Measurements from ENCODE around the gene CNR2. TPM values are rescaled to one million over a fixed set of nuclear protein-coding genes. Genes with fewer than 3 reads are reported as not detected.

Gene CNR2
- total and polyA plus RNA-seq, 2 donors from 2014 or later = 0.57 TPM; not detected in 1

GRCh38 chr1:23878668-23879067, 34.5 kb downstream of the CNR2 start:
- intact Hi-C loops (cut with DNase I) = no loop called here
- peaks cover 0 to 10% (median 3%) of the 10 kb centered on the region in 3 donors for H3K9me3 ChIP-seq (ENCODE audit: control insufficient read depth in 2 of 3, insufficient read depth in 1 of 3, low read length in 3 of 3)
- H3K27ac ChIP-seq (ENCODE audit: low read depth in 2 of 2, low read length in 2 of 2) = no peak overlapping the region
- H3K27me3 ChIP-seq (ENCODE audit: control insufficient read depth, insufficient read depth, low read length) = no peaks in the 10 kb centered on the region
- H3K9ac ChIP-seq (ENCODE audit: low read length in 3 of 3) = no peak overlapping the region
- H3K4me3 ChIP-seq (ENCODE audit: low read length in 3 of 3) = no peak overlapping the region
- H3K4me1 ChIP-seq (ENCODE audit: control insufficient read depth in 2 of 3, insufficient read depth in 2 of 3, low read depth in 1 of 3, low read length in 3 of 3) = no peaks in the 10 kb centered on the region
- H3K36me3 ChIP-seq (ENCODE audit: control insufficient read depth in 2 of 3, insufficient read depth in 3 of 3, low read length in 3 of 3) = no peaks in the 10 kb centered on the region
- DNase-seq (no peak), FAIRE-seq (no peak)
- no peak for TF ChIP-seq CTCF (IDR thresholded peaks at IDR 0.05; ENCODE audit: borderline replicate concordance, extremely low read depth, insufficient read depth)

- no peak for FAIRE-seq
- no peak for TF ChIP-seq CTCF (IDR thresholded peaks at IDR 0.05; ENCODE audit: borderline replicate concordance, extremely low read depth, insufficient read depth)
These were observed 37.8 kb downstream of the CNR2 start for GRCh38 chr1:23875382-23875781.

GRCh38 chr1:23872421-23872820, 40.7 kb downstream of the CNR2 start:
- no peak overlapping the region for H3K27ac ChIP-seq (ENCODE audit: low read depth in 2 of 2, low read length in 2 of 2)
- FAIRE-seq = no peak

More at GRCh38 chr1:23875382-23875781, 37.8 kb downstream of the CNR2 start:
- intact Hi-C loops (cut with DNase I) = no loop called here
- no peaks in the 10 kb centered on the region for H3K36me3 ChIP-seq (ENCODE audit: control insufficient read depth in 2 of 3, insufficient read depth in 3 of 3, low read length in 3 of 3)
- H3K9me3 ChIP-seq (ENCODE audit: control insufficient read depth in 2 of 3, insufficient read depth in 1 of 3, low read length in 3 of 3) = peaks cover 0 to 10% (median 3%) of the 10 kb centered on the region in 3 donors
- H3K4me1 ChIP-seq (ENCODE audit: control insufficient read depth in 2 of 3, insufficient read depth in 2 of 3, low read depth in 1 of 3, low read length in 3 of 3) = no peaks in the 10 kb centered on the region
- H3K27me3 ChIP-seq (ENCODE audit: control insufficient read depth, insufficient read depth, low read length) = no peaks in the 10 kb centered on the region
- H3K4me3 ChIP-seq (ENCODE audit: low read length in 3 of 3) = no peak overlapping the region
- no peak for DNase-seq
- no peak overlapping the region for H3K27ac ChIP-seq (ENCODE audit: low read depth in 2 of 2, low read length in 2 of 2)
- H3K9ac ChIP-seq (ENCODE audit: low read length in 3 of 3) = no peak overlapping the region

More at GRCh38 chr1:23872421-23872820, 40.7 kb downstream of the CNR2 start:
- no peaks in the 10 kb centered on the region for H3K27me3 ChIP-seq (ENCODE audit: control insufficient read depth, insufficient read depth, low read length)
- intact Hi-C loops (cut with DNase I) = no loop called here
- H3K4me1 ChIP-seq (ENCODE audit: control insufficient read depth in 2 of 3, insufficient read depth in 2 of 3, low read depth in 1 of 3, low read length in 3 of 3) = peaks cover 0 to 6% (median 6%) of the 10 kb centered on the region in 3 donors
- H3K4me3 ChIP-seq (ENCODE audit: low read length in 3 of 3) = no peak overlapping the region
- TF ChIP-seq CTCF (IDR thresholded peaks at IDR 0.05; ENCODE audit: borderline replicate concordance, extremely low read depth, insufficient read depth) = no peak
- DNase-seq = no peak
- H3K9me3 ChIP-seq (ENCODE audit: control insufficient read depth in 2 of 3, insufficient read depth in 1 of 3, low read length in 3 of 3) = no peaks in the 10 kb centered on the region
- no peaks in the 10 kb centered on the region for H3K36me3 ChIP-seq (ENCODE audit: control insufficient read depth in 2 of 3, insufficient read depth in 3 of 3, low read length in 3 of 3)
- no peak overlapping the region for H3K9ac ChIP-seq (ENCODE audit: low read length in 3 of 3)

Measured in kidney (tissue), 14 donors.